Measurements from ENCODE around the gene SBK1. TPM values are rescaled to one million over a fixed set of nuclear protein-coding genes. Genes with fewer than 3 reads are reported as not detected.

SBK1 gene
- total RNA-seq, 2 donors from 2014 or later: 0.81 to 0.92 TPM

- no peaks in the 10 kb centered on the region for H3K36me3 ChIP-seq
- ATAC-seq (ENCODE audit: insufficient number of reproducible peaks, low FRiP score, low read depth) (no peak), DNase-seq (ENCODE audit: low spot score) (no peak)
- peaks cover 0 to 6% of the 10 kb centered on the region in 2 donors for H3K4me1 ChIP-seq (ENCODE audit: control insufficient read depth in 1 of 2, low read depth in 2 of 2)
- no peak overlapping the region for H3K27ac ChIP-seq
- TF ChIP-seq CTCF (IDR thresholded peaks at IDR 0.05): no peak
- H3K27me3 ChIP-seq (replicated peaks; ENCODE audit: insufficient read depth): no peaks in the 10 kb centered on the region
- H3K4me3 ChIP-seq: no peak overlapping the region
- H3K9me3 ChIP-seq: no peaks in the 10 kb centered on the region
These were observed 18.8 kb upstream of the SBK1 start for GRCh38 chr16:28273511-28273910.

- no peaks in the 10 kb centered on the region for H3K9me3 ChIP-seq
- peaks cover 0 to 6% of the 10 kb centered on the region in 2 donors for H3K4me1 ChIP-seq (ENCODE audit: control insufficient read depth in 1 of 2, low read depth in 2 of 2)
- TF ChIP-seq CTCF (IDR thresholded peaks at IDR 0.05): no peak
- no peaks in the 10 kb centered on the region for H3K36me3 ChIP-seq
- H3K27ac ChIP-seq: no peak overlapping the region
- ATAC-seq (ENCODE audit: insufficient number of reproducible peaks, low FRiP score, low read depth) (no peak), DNase-seq (ENCODE audit: low spot score) (no peak)
- H3K27me3 ChIP-seq (replicated peaks; ENCODE audit: insufficient read depth): no peaks in the 10 kb centered on the region
- H3K4me3 ChIP-seq: no peak overlapping the region
These were observed 17.6 kb upstream of the SBK1 start for GRCh38 chr16:28274676-28275075.

GRCh38 chr16:28276301-28276700, 16.0 kb upstream of the SBK1 start:
- ATAC-seq (ENCODE audit: insufficient number of reproducible peaks, low FRiP score, low read depth) (no peak), DNase-seq (ENCODE audit: low spot score) (no peak)
- peaks cover 0 to 6% of the 10 kb centered on the region in 2 donors for H3K4me1 ChIP-seq (ENCODE audit: control insufficient read depth in 1 of 2, low read depth in 2 of 2)
- H3K9me3 ChIP-seq: no peaks in the 10 kb centered on the region
- H3K4me3 ChIP-seq: no peak overlapping the region
- TF ChIP-seq CTCF (IDR thresholded peaks at IDR 0.05): no peak
- no peak overlapping the region for H3K27ac ChIP-seq
- H3K36me3 ChIP-seq: no peaks in the 10 kb centered on the region
- H3K27me3 ChIP-seq (replicated peaks; ENCODE audit: insufficient read depth): no peaks in the 10 kb centered on the region

GRCh38 chr16:28277537-28278388, 14.6 kb upstream of the SBK1 start:
- Histone ChIP-seq H3K4me3 (peak overlapping the region; percentile 62), H3K27ac (no peak overlapping the region), H3K27me3 (replicated peaks; ENCODE audit: insufficient read depth) (no peaks in the 10 kb centered on the region), H3K36me3 (no peaks in the 10 kb centered on the region), H3K9me3 (no peaks in the 10 kb centered on the region), H3K4me1 (ENCODE audit: control insufficient read depth in 1 of 2, low read depth in 2 of 2) (peaks cover 0 to 6% of the 10 kb centered on the region in 2 donors)
- peak; percentile 58 for DNase-seq (ENCODE audit: low spot score)
- ATAC-seq (ENCODE audit: insufficient number of reproducible peaks, low FRiP score, low read depth): peak; percentile 43
- TF ChIP-seq CTCF (IDR thresholded peaks at IDR 0.05): peak; percentile 97

- ATAC-seq (ENCODE audit: insufficient number of reproducible peaks, low FRiP score, low read depth): no peak
- no peak for TF ChIP-seq CTCF (IDR thresholded peaks at IDR 0.05)
- H3K27ac ChIP-seq: no peak overlapping the region
- no peaks in the 10 kb centered on the region for H3K27me3 ChIP-seq (replicated peaks; ENCODE audit: insufficient read depth)
- DNase-seq (ENCODE audit: low spot score): no peak
- no peaks in the 10 kb centered on the region for H3K9me3 ChIP-seq
- H3K4me3 ChIP-seq: no peak overlapping the region
- H3K36me3 ChIP-seq: no peaks in the 10 kb centered on the region
- H3K4me1 ChIP-seq (ENCODE audit: control insufficient read depth in 1 of 2, low read depth in 2 of 2): peaks cover 0 to 6% of the 10 kb centered on the region in 2 donors
These were observed 13.3 kb upstream of the SBK1 start for GRCh38 chr16:28279006-28279405.
